Osteocyte (in vitro differentiated cells): ENCODE results near the gene INTS15. TPM values are rescaled to one million over a fixed set of nuclear protein-coding genes. Genes with fewer than 3 reads are reported as not detected.

Experiments used
- DNase-seq: peaks from one replicate; pipeline ENCODE4 v3.0.0; 2021; ENCODE audit warnings: mixed read lengths; ENCODE audit not compliant: unreplicated experiment; ENCODE audit errors: extremely low spot score
- H3K27ac Mint-ChIP-seq: one replicate; pipeline ENCODE4 v1.8.0; 2021; ENCODE audit warnings: mild to moderate bottlenecking, mixed read lengths; ENCODE audit not compliant: unreplicated experiment
- H3K27me3 Mint-ChIP-seq: one replicate; pipeline ENCODE4 v1.8.0; 2021; ENCODE audit warnings: mixed read lengths; ENCODE audit not compliant: unreplicated experiment
- H3K36me3 Mint-ChIP-seq: one replicate; pipeline ENCODE4 v1.8.0; 2021; ENCODE audit warnings: mixed read lengths; ENCODE audit not compliant: unreplicated experiment
- H3K4me1 Mint-ChIP-seq: one replicate; pipeline ENCODE4 v1.8.0; 2021; ENCODE audit warnings: mixed read lengths; ENCODE audit not compliant: unreplicated experiment
- H3K4me3 Mint-ChIP-seq: one replicate; pipeline ENCODE4 v1.8.0; 2021; ENCODE audit warnings: mild to moderate bottlenecking, moderate library complexity, mixed read lengths; ENCODE audit not compliant: unreplicated experiment
- H3K9me3 Mint-ChIP-seq: one replicate; pipeline ENCODE4 v1.8.0; 2021; ENCODE audit warnings: mixed read lengths; ENCODE audit not compliant: unreplicated experiment
- total RNA-seq: library from RNA; stranded (reverse); gene quantifications from 2 replicates; pipeline ENCODE4 v1.2.1, GENCODE V29; 2021
- TF ChIP-seq, protein P1 (sequence below): fragments of 200-600 bp; sonication (generic); IDR thresholded peaks from 2 replicates; pipeline ENCODE4 v1.5.0; 2021; ENCODE audit warnings: antibody characterized with exemption, mild to moderate bottlenecking, moderate library complexity

INTS15 gene
- total RNA-seq, 1 donor from 2014 or later, result 40.3 TPM

DNA sequence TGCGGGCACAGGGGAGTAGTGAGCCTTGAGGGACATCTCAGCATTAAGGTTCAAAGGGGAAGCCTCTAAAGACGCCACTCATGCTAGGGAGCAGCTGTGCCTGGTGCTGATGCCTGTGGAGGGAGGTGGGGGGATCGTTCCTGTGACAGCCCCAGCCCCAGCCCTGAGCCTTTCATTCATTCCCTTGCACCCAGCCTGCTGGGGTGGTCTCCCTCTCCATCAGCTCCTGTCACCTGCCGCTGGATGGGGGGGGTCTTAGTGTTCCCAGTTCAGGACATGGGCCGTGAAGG is 58.9 kb downstream of the INTS15 start:
- TF ChIP-seq, protein P1, sequence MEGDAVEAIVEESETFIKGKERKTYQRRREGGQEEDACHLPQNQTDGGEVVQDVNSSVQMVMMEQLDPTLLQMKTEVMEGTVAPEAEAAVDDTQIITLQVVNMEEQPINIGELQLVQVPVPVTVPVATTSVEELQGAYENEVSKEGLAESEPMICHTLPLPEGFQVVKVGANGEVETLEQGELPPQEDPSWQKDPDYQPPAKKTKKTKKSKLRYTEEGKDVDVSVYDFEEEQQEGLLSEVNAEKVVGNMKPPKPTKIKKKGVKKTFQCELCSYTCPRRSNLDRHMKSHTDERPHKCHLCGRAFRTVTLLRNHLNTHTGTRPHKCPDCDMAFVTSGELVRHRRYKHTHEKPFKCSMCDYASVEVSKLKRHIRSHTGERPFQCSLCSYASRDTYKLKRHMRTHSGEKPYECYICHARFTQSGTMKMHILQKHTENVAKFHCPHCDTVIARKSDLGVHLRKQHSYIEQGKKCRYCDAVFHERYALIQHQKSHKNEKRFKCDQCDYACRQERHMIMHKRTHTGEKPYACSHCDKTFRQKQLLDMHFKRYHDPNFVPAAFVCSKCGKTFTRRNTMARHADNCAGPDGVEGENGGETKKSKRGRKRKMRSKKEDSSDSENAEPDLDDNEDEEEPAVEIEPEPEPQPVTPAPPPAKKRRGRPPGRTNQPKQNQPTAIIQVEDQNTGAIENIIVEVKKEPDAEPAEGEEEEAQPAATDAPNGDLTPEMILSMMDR, result no peak
- H3K27ac Mint-ChIP-seq, result no peak overlapping the region
- no peak for DNase-seq
- no peaks in the 10 kb centered on the region for H3K9me3 Mint-ChIP-seq
- no peaks in the 10 kb centered on the region for H3K27me3 Mint-ChIP-seq
- H3K4me3 Mint-ChIP-seq, result no peak overlapping the region
- H3K36me3 Mint-ChIP-seq, result peaks cover 37% of the 10 kb centered on the region
- no peaks in the 10 kb centered on the region for H3K4me1 Mint-ChIP-seq

DNA sequence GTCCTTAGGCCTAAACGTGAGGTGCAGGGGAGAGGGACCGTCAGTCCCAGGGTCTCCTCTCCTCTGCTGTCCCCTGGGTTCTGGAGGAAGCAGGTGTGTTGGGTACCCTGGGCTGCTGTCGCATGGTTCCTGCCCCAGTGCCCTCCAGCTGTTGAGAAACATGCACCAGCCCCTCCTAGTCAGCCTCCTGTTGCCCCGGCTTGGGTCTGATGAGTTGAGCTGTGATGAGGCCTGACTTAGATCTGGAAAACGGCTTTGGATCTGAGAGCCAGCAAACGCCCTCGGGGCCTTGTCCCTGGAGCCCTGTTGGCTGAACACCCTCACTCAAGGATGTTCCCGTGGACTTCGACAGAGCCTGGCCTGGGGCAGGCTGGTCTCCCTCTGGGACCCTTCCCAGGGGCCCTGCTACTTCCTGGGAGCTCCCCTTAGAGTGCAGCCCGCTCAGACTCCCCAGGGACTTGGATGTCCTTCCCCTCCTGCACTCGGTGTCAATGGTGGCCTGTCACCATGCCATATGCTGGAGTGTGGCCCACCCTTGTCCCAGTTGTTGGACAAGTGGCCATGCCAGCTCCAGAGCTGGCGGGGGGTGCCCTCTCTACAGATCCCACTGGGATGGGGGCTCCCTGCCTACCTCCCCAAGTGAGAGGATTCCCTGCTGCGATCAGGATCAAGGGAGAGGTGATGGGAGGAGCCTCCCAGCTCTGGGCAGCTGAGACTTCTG is 59.6 kb downstream of the INTS15 start:
- DNase-seq, result no peak
- TF ChIP-seq, protein P1, result no peak
- Mint-ChIP-seq H3K27ac (no peak overlapping the region), H3K9me3 (no peaks in the 10 kb centered on the region), H3K4me3 (no peak overlapping the region), H3K4me1 (no peaks in the 10 kb centered on the region), H3K36me3 (peaks cover 34% of the 10 kb centered on the region), H3K27me3 (no peaks in the 10 kb centered on the region)

DNA sequence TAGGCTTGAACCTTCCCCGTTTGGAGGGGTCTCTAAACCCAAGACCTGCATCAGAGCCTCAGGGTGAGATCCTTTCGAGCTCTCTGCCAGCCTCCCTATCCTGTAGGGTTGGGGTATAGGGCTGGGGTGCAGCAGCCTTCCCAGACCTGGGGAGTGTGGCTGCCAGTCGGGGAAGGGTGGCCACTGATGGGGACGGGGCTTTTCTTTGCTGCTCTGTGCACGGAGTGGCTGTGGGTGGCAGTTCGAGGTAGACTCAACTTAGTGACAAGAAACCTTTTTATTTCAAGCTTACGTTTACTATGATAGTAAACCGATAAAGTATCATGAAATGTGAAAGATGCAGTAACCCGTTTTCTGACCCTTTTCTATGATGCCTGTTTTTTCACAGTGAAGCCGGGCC is 60.3 kb downstream of the INTS15 start:
- H3K9me3 Mint-ChIP-seq, result no peaks in the 10 kb centered on the region
- TF ChIP-seq, protein P1, result no peak
- peaks cover 32% of the 10 kb centered on the region for H3K36me3 Mint-ChIP-seq
- H3K27ac Mint-ChIP-seq, result no peak overlapping the region
- no peak overlapping the region for H3K4me3 Mint-ChIP-seq
- H3K4me1 Mint-ChIP-seq, result no peaks in the 10 kb centered on the region
- H3K27me3 Mint-ChIP-seq, result no peaks in the 10 kb centered on the region
- DNase-seq, result no peak

DNA sequence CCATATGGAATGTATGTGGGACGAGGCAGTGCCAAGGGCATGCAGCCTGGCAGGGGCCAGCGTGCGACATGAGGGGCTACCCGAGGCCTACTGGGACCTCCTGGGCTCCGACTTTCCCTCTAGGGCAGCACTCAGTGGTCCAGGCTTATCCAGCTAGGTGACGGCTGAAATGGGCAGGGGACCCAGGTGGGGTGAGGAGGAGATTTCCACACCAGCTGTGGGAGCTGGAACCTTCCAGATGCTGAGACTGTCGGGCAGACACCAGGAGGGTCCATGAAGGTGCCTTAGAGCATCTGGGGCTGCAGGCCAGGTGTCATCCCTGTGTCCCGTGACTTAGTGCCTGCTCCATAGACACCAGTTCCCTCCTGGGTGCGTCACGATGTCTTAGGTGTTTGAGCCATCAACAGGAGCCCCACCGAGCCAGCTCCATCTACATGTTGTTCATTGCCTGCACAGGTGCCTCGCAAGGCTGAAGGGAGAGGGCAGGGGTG is 60.7 kb downstream of the INTS15 start:
- peaks cover 36% of the 10 kb centered on the region for H3K36me3 Mint-ChIP-seq
- no peak for DNase-seq
- H3K27me3 Mint-ChIP-seq, result no peaks in the 10 kb centered on the region
- no peak overlapping the region for H3K27ac Mint-ChIP-seq
- H3K4me1 Mint-ChIP-seq, result no peaks in the 10 kb centered on the region
- no peak overlapping the region for H3K4me3 Mint-ChIP-seq
- TF ChIP-seq, protein P1, result no peak
- H3K9me3 Mint-ChIP-seq, result no peaks in the 10 kb centered on the region

DNA sequence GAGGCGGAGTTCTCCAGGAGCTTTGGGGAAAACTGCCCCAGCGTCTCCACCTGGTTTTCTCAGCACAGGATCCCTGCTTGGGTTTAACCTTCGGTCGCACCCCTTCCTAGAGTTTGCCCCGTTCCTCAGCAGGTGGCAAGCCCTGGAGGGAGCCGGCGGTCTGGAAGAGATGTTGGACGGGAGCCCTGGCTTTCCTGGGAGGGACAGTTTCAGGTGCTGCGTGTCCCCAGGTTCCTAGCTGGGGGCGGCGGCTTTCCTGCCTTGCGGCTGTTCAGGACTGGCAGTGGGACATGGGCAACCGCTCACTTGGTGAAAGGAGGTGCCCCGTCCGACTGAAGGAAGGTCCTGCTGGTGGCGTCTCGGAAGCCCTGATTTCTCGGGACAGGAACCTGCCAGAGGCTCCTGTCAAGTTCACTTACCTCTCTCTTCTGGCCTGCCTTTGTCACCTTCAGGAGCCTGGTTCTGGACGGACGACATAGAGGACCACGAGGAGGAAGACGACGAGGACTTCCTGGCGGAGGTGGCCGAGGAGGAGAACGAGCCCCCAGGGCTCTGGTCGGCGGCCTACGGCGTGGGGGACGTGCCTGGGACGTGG is 62.1 kb downstream of the INTS15 start:
- Mint-ChIP-seq H3K4me1 (no peaks in the 10 kb centered on the region), H3K4me3 (no peak overlapping the region), H3K27ac (no peak overlapping the region), H3K27me3 (no peaks in the 10 kb centered on the region), H3K36me3 (peaks cover 37% of the 10 kb centered on the region), H3K9me3 (no peaks in the 10 kb centered on the region)
- no peak for DNase-seq
- TF ChIP-seq, protein P1, result no peak
